GM18526 (cell line): ENCODE measurements around the gene MX1.

Experiments used
- POLR2A ChIP-seq: IDR thresholded peaks from 3 replicates; pipeline ENCODE4 v1.6.1; 2011; ENCODE audit not compliant: insufficient read length; ENCODE audit errors: extremely low read depth

Gene MX1

DNA sequence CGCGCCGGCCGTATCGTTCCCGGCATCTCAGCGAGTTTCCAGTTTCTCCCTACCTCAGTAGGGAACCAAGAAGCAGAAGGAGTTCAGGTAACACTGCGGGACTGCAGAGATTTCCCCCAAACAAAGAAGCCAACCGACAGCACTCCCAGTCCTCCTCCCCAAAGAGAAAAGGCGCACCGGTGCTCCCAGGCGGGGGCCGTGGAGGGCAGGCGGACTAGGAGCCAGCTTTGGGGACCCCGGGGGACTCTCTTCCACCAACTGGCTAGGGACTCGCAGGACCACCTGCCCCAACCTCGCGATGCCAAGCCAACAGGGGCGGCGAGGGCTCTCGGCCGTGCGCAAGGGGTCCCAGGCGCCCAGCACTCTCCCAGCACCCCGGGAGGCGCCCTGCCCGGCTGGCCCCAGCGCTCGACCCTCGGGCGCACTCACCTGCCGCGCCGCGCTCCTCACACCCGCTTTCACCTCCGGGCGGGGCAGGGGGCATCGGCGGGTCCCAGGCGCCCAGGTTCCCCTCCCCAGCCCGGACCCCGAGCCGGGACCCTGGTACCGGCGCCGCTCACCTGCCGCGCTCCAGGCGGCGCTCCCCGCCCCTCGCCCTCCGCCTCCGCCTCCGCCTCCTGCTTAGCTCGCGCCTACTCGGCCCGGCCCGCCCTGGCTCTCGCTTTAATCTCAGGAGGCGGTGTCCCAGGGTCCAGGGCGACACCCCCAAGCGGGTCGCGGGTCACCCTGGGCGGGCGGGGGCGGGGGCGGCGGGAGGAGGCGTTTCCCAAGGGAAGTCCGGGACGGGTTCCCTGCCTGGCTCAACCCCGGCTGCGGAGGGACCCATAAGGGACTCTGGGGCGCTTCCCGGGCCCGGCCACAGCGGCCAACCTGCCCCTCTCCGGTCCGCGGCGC, 81.7 kb downstream of the MX1 start, which contains the start of gene TMPRSS2:
Gene TMPRSS2, minus strand, starts transcription at position 638 of the 894 bp plus-strand sequence. CDS start 10,025 bp downstream, outside the sequence.
- TF ChIP-seq POLR2A: no peak

DNA sequence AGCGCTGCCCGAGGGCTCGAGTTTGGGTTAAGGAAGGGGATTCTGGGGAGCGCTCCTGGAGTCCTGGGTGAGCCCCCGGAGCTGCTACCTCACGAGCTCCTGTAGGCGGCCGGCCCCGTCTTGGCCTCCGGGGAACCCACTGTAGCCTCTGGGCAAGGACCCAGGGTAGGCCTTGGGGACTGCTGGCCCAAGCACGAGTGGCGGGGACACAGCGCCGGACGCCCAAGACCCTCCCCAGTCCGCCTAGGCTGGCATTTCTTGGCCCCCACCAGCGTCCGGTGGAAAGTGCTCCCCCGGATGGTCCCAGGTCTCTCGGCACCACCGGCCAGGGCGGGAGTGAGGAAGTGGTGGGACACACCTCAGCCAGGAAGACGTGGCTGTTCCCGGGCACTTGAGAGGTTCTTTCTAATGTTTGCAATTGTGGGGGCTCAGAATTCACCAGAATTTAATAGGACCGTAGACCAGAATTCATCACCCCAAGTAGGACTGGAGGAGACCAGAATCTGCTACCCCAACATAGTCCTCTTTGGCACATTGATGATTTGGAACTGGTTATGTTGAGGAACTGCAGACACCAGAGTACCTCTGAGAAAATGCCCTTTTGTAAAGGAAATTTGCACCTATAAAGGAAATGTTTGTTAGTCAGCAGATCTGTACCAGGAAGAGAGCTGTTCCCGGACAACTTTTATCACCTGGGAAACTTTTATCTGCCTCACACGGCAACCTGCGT, 82.5 kb downstream of the MX1 start:
- no peak for TF ChIP-seq POLR2A
